ENCODE data around the gene MGAT3. TPM values are rescaled to one million over a fixed set of nuclear protein-coding genes. Genes with fewer than 3 reads are reported as not detected.

Gene MGAT3
- total RNA-seq, 1 experiment from 2014 or later = 0.57 TPM

DNA sequence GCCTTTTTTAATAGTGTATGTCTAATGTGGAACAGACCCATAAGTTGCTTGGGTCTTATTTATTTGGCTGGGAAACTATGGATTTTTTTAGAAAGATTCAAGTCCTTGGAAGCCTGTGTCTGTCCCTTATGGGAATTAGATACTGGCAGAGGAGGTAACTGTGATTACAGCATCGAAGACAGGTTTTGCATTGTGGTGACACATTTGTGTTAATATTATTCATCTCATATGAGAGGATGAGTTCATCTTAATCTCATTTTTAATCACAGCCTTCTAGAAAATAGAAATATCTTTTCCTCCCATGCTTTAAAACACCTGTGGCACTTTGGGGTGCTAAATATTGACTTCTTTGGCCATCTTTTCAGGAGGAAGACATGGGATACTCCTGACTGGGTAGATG, 48.0 kb upstream of the MGAT3 start:
- Histone ChIP-seq H3K27me3 (ENCODE audit: control insufficient read depth, insufficient read depth, low read length) (no peaks in the 10 kb centered on the region), H3K9me3 (ENCODE audit: control insufficient read depth, insufficient read depth, low read depth, low read length) (no peaks in the 10 kb centered on the region), H3K36me3 (ENCODE audit: control insufficient read depth, insufficient read depth, low read length) (no peaks in the 10 kb centered on the region), H3K27ac (ENCODE audit: low read length) (no peak overlapping the region), H3K4me1 (ENCODE audit: control insufficient read depth, insufficient read depth, low read length) (no peaks in the 10 kb centered on the region), H3K4me3 (ENCODE audit: low read depth in 2 of 2, low read length in 2 of 2) (no peak overlapping the region)
- no TSS peak for BruUV-seq (replicated peaks)
- CTCF ChIA-PET = no interaction called here
- in situ Hi-C loops (cut with HindIII; ENCODE audit: low pct_unique_long_range_greater_than_20kb, low sequenced_read_pairs) (no loop called here), intact Hi-C loops (cut with micrococcal nuclease; ENCODE audit: unreplicated experiment) (no loop called here)
- DNase-seq (ENCODE audit: low read depth, low spot score) (no peak), ATAC-seq (no peak)
- no peak for TF ChIP-seq SIN3A (IDR thresholded peaks at IDR 0.05; ENCODE audit: borderline replicate concordance, insufficient read depth, low read depth, low read length)
- no peak for TF ChIP-seq TCF7L2 (IDR thresholded peaks at IDR 0.05; ENCODE audit: low read depth, low read length)
- TF ChIP-seq, protein P1, sequence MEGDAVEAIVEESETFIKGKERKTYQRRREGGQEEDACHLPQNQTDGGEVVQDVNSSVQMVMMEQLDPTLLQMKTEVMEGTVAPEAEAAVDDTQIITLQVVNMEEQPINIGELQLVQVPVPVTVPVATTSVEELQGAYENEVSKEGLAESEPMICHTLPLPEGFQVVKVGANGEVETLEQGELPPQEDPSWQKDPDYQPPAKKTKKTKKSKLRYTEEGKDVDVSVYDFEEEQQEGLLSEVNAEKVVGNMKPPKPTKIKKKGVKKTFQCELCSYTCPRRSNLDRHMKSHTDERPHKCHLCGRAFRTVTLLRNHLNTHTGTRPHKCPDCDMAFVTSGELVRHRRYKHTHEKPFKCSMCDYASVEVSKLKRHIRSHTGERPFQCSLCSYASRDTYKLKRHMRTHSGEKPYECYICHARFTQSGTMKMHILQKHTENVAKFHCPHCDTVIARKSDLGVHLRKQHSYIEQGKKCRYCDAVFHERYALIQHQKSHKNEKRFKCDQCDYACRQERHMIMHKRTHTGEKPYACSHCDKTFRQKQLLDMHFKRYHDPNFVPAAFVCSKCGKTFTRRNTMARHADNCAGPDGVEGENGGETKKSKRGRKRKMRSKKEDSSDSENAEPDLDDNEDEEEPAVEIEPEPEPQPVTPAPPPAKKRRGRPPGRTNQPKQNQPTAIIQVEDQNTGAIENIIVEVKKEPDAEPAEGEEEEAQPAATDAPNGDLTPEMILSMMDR (IDR thresholded peaks at IDR 0.05) = no peak
- POLR2A ChIA-PET = no interaction called here

DNA sequence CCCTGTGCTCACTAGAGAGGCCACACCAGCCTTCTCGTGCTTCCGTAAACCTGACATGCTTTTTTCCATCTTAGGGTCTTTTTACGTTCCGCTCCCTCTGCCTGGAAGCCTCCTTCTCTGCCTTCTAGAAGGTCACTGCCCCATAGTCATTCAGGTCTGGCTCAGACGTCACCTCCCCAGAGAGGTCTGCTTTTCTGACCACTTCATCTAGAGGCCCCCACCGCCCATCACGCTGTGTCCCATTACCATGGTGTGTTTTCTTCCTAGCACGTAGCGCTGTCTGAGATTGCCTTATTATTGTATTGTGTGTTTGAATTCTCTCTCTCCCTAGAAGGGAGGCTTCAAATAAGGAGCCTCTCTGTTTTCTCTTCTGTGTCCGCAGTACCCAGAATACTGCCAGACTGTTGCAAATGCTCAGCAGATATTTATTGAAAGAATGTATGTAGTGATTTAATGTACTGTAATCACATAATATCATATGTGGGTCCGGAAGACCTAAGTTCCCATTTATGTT, 47.2 kb upstream of the MGAT3 start:
- no peaks in the 10 kb centered on the region for H3K36me3 ChIP-seq (ENCODE audit: control insufficient read depth, insufficient read depth, low read length)
- in situ Hi-C loops (cut with HindIII; ENCODE audit: low pct_unique_long_range_greater_than_20kb, low sequenced_read_pairs) = no loop called here

More for the DNA sequence above, 47.2 kb upstream of the MGAT3 start:
- ATAC-seq (no peak), DNase-seq (ENCODE audit: low read depth, low spot score) (no peak)
- intact Hi-C loops (cut with micrococcal nuclease; ENCODE audit: unreplicated experiment) = no loop called here
- TF ChIP-seq TCF7L2 (IDR thresholded peaks at IDR 0.05; ENCODE audit: low read depth, low read length) (no peak), SIN3A (IDR thresholded peaks at IDR 0.05; ENCODE audit: borderline replicate concordance, insufficient read depth, low read depth, low read length) (no peak), POLR2AphosphoS5 (IDR thresholded peaks at IDR 0.05; ENCODE audit: low read depth, low read length) (no peak)
- TF ChIP-seq, protein P2, sequence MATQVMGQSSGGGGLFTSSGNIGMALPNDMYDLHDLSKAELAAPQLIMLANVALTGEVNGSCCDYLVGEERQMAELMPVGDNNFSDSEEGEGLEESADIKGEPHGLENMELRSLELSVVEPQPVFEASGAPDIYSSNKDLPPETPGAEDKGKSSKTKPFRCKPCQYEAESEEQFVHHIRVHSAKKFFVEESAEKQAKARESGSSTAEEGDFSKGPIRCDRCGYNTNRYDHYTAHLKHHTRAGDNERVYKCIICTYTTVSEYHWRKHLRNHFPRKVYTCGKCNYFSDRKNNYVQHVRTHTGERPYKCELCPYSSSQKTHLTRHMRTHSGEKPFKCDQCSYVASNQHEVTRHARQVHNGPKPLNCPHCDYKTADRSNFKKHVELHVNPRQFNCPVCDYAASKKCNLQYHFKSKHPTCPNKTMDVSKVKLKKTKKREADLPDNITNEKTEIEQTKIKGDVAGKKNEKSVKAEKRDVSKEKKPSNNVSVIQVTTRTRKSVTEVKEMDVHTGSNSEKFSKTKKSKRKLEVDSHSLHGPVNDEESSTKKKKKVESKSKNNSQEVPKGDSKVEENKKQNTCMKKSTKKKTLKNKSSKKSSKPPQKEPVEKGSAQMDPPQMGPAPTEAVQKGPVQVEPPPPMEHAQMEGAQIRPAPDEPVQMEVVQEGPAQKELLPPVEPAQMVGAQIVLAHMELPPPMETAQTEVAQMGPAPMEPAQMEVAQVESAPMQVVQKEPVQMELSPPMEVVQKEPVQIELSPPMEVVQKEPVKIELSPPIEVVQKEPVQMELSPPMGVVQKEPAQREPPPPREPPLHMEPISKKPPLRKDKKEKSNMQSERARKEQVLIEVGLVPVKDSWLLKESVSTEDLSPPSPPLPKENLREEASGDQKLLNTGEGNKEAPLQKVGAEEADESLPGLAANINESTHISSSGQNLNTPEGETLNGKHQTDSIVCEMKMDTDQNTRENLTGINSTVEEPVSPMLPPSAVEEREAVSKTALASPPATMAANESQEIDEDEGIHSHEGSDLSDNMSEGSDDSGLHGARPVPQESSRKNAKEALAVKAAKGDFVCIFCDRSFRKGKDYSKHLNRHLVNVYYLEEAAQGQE (IDR thresholded peaks at IDR 0.05; ENCODE audit: insufficient read depth in 1 of 2, low read depth in 2 of 2, low read length in 1 of 2) = no peak
- TF ChIP-seq, protein P1 (IDR thresholded peaks at IDR 0.05) = no peak
- CTCF ChIA-PET = no interaction called here
- POLR2A ChIA-PET = no interaction called here
- Histone ChIP-seq H3K27ac (ENCODE audit: low read length) (no peak overlapping the region), H3K4me3 (ENCODE audit: low read depth in 2 of 2, low read length in 2 of 2) (no peak overlapping the region), H3K27me3 (ENCODE audit: control insufficient read depth, insufficient read depth, low read length) (no peaks in the 10 kb centered on the region), H3K4me1 (ENCODE audit: control insufficient read depth, insufficient read depth, low read length) (no peaks in the 10 kb centered on the region), H3K9me3 (ENCODE audit: control insufficient read depth, insufficient read depth, low read depth, low read length) (no peaks in the 10 kb centered on the region)
- BruUV-seq (replicated peaks) = no TSS peak
